ENCODE results near the gene PTPN2.
A peak's percentile ranks its signal among the peaks of the same experiment; 100 is the strongest.

The PTPN2 gene

DNA sequence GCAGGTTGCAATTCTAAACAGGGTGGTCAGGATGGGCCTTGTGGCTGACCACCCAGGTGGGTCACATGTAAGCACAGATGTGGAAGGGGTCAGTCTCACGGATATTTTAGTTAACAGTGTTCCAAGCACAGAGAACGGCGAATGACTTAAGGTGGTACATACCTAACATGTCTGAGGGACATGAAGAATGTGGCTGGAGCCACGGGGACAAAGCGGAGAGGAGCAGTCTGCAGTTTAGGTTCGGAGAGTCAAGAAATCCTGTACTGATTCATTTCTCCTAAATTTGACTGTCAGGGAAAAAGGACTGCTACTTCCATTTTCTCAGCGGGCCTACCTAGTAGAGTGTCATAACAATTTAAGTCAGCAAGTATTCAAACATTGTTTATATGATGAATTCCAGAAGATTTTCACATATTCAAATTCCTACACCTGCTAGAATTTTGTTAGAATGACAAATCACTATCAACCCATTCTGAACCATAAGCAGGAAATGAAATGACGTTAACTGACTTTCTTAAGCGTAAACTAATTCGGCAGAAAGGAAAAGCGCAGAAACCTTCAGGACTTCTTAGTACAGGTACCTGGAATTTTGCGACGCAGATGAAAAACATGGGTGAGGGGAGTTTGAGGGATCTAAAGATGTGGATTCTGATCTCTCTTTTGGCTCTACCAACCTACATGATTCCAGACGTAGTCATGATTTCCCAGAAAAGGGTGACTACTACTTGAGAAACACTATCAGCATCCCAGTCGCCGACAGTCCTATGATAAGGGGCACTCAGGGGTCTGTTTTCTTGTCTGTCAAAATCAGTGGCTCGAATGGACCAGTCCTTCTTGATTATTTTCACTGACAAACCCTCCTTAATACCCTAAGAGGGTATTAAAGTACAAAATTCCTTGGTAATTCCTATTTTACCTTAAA lies 41.3 kb downstream of the PTPN2 start:
- H3K9ac ChIP-seq (ENCODE audit: low read depth, low read length), result no peak overlapping the region
- H4K20me1 ChIP-seq (ENCODE audit: insufficient read depth, low read length), result peaks cover 5% of the 10 kb centered on the region; the same call in 1 of the 2 replicates
- H3K27ac ChIP-seq (ENCODE audit: low read length), result peak overlapping the region; percentile 72
- ATAC-seq (ENCODE audit: insufficient read depth, low read depth), result no peak
- no peak overlapping the region for H3K4me3 ChIP-seq (ENCODE audit: low read depth in 1 of 2, low read length in 2 of 2)
- H3K36me3 ChIP-seq (ENCODE audit: insufficient read depth, low read length), result peaks cover 39% of the 10 kb centered on the region
- H3K79me2 ChIP-seq (ENCODE audit: insufficient read depth, low read length), result peaks cover 93% of the 10 kb centered on the region
- no peaks in the 10 kb centered on the region for H3K9me3 ChIP-seq (ENCODE audit: insufficient read depth, low read length, severe bottlenecking)
- peaks cover 95% of the 10 kb centered on the region for H3K4me1 ChIP-seq (ENCODE audit: insufficient read depth, low read length)
- no peak overlapping the region for H3K4me2 ChIP-seq (ENCODE audit: insufficient read depth, low read length)
- no peak overlapping the region for H2AFZ ChIP-seq (ENCODE audit: low read depth, low read length)
- H3K27me3 ChIP-seq (ENCODE audit: insufficient read depth, low read length, poor library complexity), result no peaks in the 10 kb centered on the region
- no peak for DNase-seq
- TF ChIP-seq CTCF (IDR thresholded peaks at IDR 0.05; ENCODE audit: borderline replicate concordance, extremely low read depth, low read length, poor library complexity, severe bottlenecking) (no peak), EZH2 (IDR thresholded peaks at IDR 0.05; ENCODE audit: borderline replicate concordance, low read depth, low read length, severe bottlenecking) (no peak)

DNA sequence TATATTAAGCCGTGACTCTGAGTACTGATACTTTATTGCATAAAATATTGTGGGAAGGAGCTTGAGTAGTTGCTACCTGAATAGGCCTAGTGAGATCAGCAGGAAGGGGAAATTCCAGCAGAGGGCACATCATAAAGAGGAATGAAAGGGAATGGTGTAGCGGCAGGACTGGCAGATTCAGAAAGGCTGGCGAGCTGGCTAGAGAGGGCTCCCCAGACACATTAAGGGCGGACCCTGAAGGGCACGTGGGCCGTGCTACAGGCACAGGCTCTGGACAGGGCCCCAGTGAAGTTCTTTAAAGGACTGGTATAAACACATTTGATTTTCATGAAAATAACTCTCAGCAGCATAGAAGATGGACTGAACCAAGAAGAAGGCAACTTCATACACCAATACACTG lies 43.0 kb downstream of the PTPN2 start:
- Histone ChIP-seq H2AFZ (ENCODE audit: low read depth, low read length) (no peak overlapping the region), H3K9ac (ENCODE audit: low read depth, low read length) (peak overlapping the region; percentile 43; the same call in 1 of the 2 replicates), H3K79me2 (ENCODE audit: insufficient read depth, low read length) (peaks cover 93% of the 10 kb centered on the region), H3K4me2 (ENCODE audit: insufficient read depth, low read length) (peak overlapping the region; percentile 68), H3K4me1 (ENCODE audit: insufficient read depth, low read length) (peaks cover 88% of the 10 kb centered on the region), H3K36me3 (ENCODE audit: insufficient read depth, low read length) (peaks cover 40% of the 10 kb centered on the region), H3K27me3 (ENCODE audit: insufficient read depth, low read length, poor library complexity) (no peaks in the 10 kb centered on the region), H3K4me3 (ENCODE audit: low read depth in 1 of 2, low read length in 2 of 2) (no peak overlapping the region), H3K27ac (ENCODE audit: low read length) (peak overlapping the region; percentile 88), H4K20me1 (ENCODE audit: insufficient read depth, low read length) (peaks cover 5% of the 10 kb centered on the region; the same call in 1 of the 2 replicates), H3K9me3 (ENCODE audit: insufficient read depth, low read length, severe bottlenecking) (no peaks in the 10 kb centered on the region)
- TF ChIP-seq CTCF (IDR thresholded peaks at IDR 0.05; ENCODE audit: borderline replicate concordance, extremely low read depth, low read length, poor library complexity, severe bottlenecking), result peak; percentile 31
- no peak for TF ChIP-seq EZH2 (IDR thresholded peaks at IDR 0.05; ENCODE audit: borderline replicate concordance, low read depth, low read length, severe bottlenecking)
- DNase-seq (no peak), ATAC-seq (ENCODE audit: insufficient read depth, low read depth) (no peak)

DNA sequence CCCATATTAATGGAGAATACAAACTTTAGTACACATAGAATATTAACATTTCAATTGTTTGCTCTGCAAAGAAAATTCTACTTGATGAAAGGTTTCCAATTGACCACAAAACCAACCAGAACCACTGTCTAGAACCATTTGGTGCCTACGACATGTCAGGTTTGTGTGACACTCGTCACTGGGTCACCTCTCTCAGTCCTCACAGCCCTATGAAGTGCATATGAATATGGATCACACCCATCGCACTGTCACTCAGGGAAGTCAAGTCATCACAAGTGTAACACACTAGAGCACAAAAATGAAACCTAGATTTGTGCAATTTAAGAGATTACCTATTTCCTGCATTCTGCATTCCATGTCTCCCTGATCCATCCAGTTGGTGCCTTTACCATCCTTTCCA lies 43.7 kb downstream of the PTPN2 start:
- H3K4me1 ChIP-seq (ENCODE audit: insufficient read depth, low read length), result peaks cover 81% of the 10 kb centered on the region
- peak overlapping the region; percentile 68 for H3K4me2 ChIP-seq (ENCODE audit: insufficient read depth, low read length)
- TF ChIP-seq EZH2 (IDR thresholded peaks at IDR 0.05; ENCODE audit: borderline replicate concordance, low read depth, low read length, severe bottlenecking), result no peak
- no peak for TF ChIP-seq CTCF (IDR thresholded peaks at IDR 0.05; ENCODE audit: borderline replicate concordance, extremely low read depth, low read length, poor library complexity, severe bottlenecking)
- no peaks in the 10 kb centered on the region for H3K9me3 ChIP-seq (ENCODE audit: insufficient read depth, low read length, severe bottlenecking)
- H4K20me1 ChIP-seq (ENCODE audit: insufficient read depth, low read length), result peaks cover 5% of the 10 kb centered on the region; the same call in 1 of the 2 replicates
- H3K79me2 ChIP-seq (ENCODE audit: insufficient read depth, low read length), result peaks cover 92% of the 10 kb centered on the region
- no peak overlapping the region for H2AFZ ChIP-seq (ENCODE audit: low read depth, low read length)
- H3K27me3 ChIP-seq (ENCODE audit: insufficient read depth, low read length, poor library complexity), result no peaks in the 10 kb centered on the region
- peak overlapping the region; percentile 88 for H3K27ac ChIP-seq (ENCODE audit: low read length)
- H3K9ac ChIP-seq (ENCODE audit: low read depth, low read length), result peak overlapping the region; percentile 43
- DNase-seq (no peak), ATAC-seq (ENCODE audit: insufficient read depth, low read depth) (no peak)
- peak overlapping the region in 1 of 2 experiments; percentile 9; a peak in 1 of 4 replicates for H3K4me3 ChIP-seq (ENCODE audit: low read depth in 1 of 2, low read length in 2 of 2)
- peaks cover 42% of the 10 kb centered on the region for H3K36me3 ChIP-seq (ENCODE audit: insufficient read depth, low read length)
